ENCODE results near the gene DBN1. TPM values are rescaled to one million over a fixed set of nuclear protein-coding genes. Genes with fewer than 3 reads are reported as not detected.

DBN1 gene
- 41.6 and 49.0 TPM in 2 replicates for total RNA-seq (2014; rRNA removed; shearing (Covaris generic))
- 50.4 and 53.9 TPM in 2 replicates for polyA plus RNA-seq (2015; cell fraction: cytosol; rRNA removed)
- 58.2 and 79.8 TPM in 2 replicates for polyA plus RNA-seq (2015; cell fraction: nucleus; rRNA removed)

GRCh38 chr5:177473443-177474001, at the start of gene DBN1:
DBN1 (minus strand) TSS chr5:177473634; CDS start chr5:177473521, 113 bp downstream.
- in situ Hi-C loops (cut with HindIII; ENCODE audit: low pct_unique_long_range_greater_than_20kb, low sequenced_read_pairs): no loop called here
- peak; percentile 41 for DNase-seq (ENCODE audit: low read depth, low spot score)

GRCh38 chr5:177520916-177521513, 47.6 kb upstream of the DBN1 start:
- in situ Hi-C loops (cut with HindIII; ENCODE audit: low pct_unique_long_range_greater_than_20kb, low sequenced_read_pairs): no loop called here
- peak; percentile 33 for DNase-seq (ENCODE audit: low read depth, low spot score)

- DNase-seq (ENCODE audit: low read depth, low spot score): no peak
- in situ Hi-C loops (cut with HindIII; ENCODE audit: low pct_unique_long_range_greater_than_20kb, low sequenced_read_pairs): no loop called here
These were observed 46.8 kb upstream of the DBN1 start for GRCh38 chr5:177520271-177520670.

- in situ Hi-C loops (cut with HindIII; ENCODE audit: low pct_unique_long_range_greater_than_20kb, low sequenced_read_pairs): no loop called here
- DNase-seq (ENCODE audit: low read depth, low spot score): no peak
These were observed 46.2 kb upstream of the DBN1 start for GRCh38 chr5:177519463-177520235.

- in situ Hi-C loops (cut with HindIII; ENCODE audit: low pct_unique_long_range_greater_than_20kb, low sequenced_read_pairs): no loop called here
- DNase-seq (ENCODE audit: low read depth, low spot score): peak; percentile 98
These were observed 43.5 kb upstream of the DBN1 start, which contains the start of gene DDX41 for GRCh38 chr5:177516601-177517568. DDX41 (minus strand) TSS chr5:177516961; CDS start chr5:177516945, 16 bp downstream.

GRCh38 chr5:177515580-177515979, 42.1 kb upstream of the DBN1 start:
- in situ Hi-C loops (cut with HindIII; ENCODE audit: low pct_unique_long_range_greater_than_20kb, low sequenced_read_pairs): no loop called here
- DNase-seq (ENCODE audit: low read depth, low spot score): no peak

- in situ Hi-C loops (cut with HindIII; ENCODE audit: low pct_unique_long_range_greater_than_20kb, low sequenced_read_pairs): no loop called here
- DNase-seq (ENCODE audit: low read depth, low spot score): no peak
These were observed 41.1 kb upstream of the DBN1 start for GRCh38 chr5:177514541-177514940.

GRCh38 chr5:177513500-177513899, 40.1 kb upstream of the DBN1 start:
- in situ Hi-C loops (cut with HindIII; ENCODE audit: low pct_unique_long_range_greater_than_20kb, low sequenced_read_pairs): no loop called here
- DNase-seq (ENCODE audit: low read depth, low spot score): no peak

GRCh38 chr5:177512736-177513380, 39.4 kb upstream of the DBN1 start:
- in situ Hi-C loops (cut with HindIII; ENCODE audit: low pct_unique_long_range_greater_than_20kb, low sequenced_read_pairs): no loop called here
- DNase-seq (ENCODE audit: low read depth, low spot score): no peak

- in situ Hi-C loops (cut with HindIII; ENCODE audit: low pct_unique_long_range_greater_than_20kb, low sequenced_read_pairs): no loop called here
- DNase-seq (ENCODE audit: low read depth, low spot score): no peak
These were observed 38.6 kb upstream of the DBN1 start for GRCh38 chr5:177511796-177512675.

- in situ Hi-C loops (cut with HindIII; ENCODE audit: low pct_unique_long_range_greater_than_20kb, low sequenced_read_pairs): no loop called here
- DNase-seq (ENCODE audit: low read depth, low spot score): no peak
These were observed 37.7 kb upstream of the DBN1 start for GRCh38 chr5:177511181-177511580.

- DNase-seq (ENCODE audit: low read depth, low spot score): no peak
- in situ Hi-C loops (cut with HindIII; ENCODE audit: low pct_unique_long_range_greater_than_20kb, low sequenced_read_pairs): no loop called here
These were observed 37.2 kb upstream of the DBN1 start for GRCh38 chr5:177510567-177511053.

GRCh38 chr5:177509991-177510566, 36.6 kb upstream of the DBN1 start:
- in situ Hi-C loops (cut with HindIII; ENCODE audit: low pct_unique_long_range_greater_than_20kb, low sequenced_read_pairs): no loop called here
- DNase-seq (ENCODE audit: low read depth, low spot score): peak; percentile 25

GRCh38 chr5:177509381-177509951, 36.0 kb upstream of the DBN1 start, which contains the start of gene DOK3:
DOK3 (minus strand) TSS chr5:177509826; CDS start chr5:177509540, 286 bp downstream.
- no peak for DNase-seq (ENCODE audit: low read depth, low spot score)
- in situ Hi-C loops (cut with HindIII; ENCODE audit: low pct_unique_long_range_greater_than_20kb, low sequenced_read_pairs): no loop called here

GRCh38 chr5:177508837-177509236, 35.4 kb upstream of the DBN1 start:
- in situ Hi-C loops (cut with HindIII; ENCODE audit: low pct_unique_long_range_greater_than_20kb, low sequenced_read_pairs): no loop called here
- DNase-seq (ENCODE audit: low read depth, low spot score): no peak
